Measurements from ENCODE around the gene TFR2.
"Not testable (repeated sequence)": the region's sequence is repeated elsewhere in the genome, so short reads cannot be mapped to it uniquely, and the experiment has no call there.

The TFR2 gene

DNA sequence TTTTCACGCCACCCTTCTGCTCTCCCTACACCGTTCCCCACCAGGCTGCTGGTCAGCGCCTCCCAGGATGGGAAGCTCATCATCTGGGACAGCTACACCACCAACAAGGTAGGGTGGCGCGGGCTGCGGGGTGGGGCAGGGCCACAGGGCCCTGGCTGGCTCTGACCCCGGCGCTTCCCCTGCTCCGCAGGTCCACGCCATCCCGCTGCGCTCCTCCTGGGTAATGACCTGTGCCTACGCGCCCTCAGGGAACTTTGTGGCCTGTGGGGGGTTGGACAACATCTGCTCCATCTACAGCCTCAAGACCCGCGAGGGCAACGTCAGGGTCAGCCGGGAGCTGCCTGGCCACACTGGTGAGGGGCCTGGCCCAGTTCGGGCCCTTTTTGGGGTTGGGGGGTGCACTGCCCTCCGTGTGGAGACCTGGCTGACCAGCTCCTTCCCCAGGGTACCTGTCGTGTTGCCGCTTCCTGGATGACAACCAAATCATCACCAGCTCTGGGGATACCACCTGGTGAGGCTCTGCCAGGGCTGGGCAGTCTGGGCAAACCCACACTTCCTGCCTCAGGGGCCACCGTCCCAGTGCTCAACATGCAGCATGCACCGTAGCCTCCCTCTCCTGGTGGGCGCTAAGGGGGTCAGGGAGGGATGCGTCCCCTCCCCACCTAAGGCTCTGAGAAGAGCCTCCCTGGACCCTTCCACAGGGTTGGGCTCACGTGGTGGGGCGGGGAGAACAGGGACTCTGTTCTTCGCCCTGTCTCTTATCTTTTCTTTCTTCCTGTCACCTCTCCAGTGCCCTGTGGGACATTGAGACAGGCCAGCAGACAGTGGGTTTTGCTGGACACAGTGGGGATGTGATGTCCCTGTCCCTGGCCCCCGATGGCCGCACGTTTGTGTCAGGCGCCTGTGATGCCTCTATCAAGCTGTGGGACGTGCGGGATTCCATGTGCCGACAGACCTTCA is 36.2 kb upstream of the TFR2 start:
- no peak for DNase-seq

DNA sequence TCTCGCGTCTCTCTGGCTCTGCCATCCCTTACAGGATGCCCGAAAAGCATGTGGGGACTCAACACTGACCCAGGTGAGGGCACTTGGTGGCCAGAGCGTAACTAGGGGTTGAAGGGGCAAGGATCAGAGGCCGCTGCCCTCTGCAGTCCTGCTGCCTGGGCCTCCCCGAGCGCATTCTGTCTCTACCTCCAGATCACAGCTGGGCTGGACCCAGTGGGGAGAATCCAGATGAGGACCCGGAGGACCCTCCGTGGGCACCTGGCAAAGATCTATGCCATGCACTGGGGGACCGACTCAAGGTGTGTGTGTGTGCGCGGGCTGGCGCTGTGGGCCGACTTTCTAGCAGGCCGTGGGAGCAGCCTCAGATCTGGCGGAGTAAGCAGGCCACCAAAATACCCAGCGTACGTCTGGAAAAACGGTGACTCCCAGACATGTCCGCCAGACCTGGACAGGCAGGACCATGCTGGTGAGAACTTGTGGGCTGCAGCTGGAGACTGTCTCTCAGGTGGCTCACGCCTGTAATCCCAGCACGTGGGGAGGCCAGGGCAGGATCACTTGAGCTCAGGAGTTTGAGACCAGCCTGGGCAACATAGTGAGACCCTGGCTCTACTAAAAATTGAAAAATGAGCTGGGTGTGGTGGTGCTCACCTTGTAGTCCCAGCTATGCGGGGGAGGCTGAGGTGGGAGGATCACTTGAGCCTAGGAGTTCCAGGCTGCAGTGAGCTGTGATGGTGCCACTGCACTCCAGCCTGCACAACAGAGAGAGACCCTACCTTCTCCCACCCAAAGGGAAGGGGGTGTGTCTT is 35.4 kb upstream of the TFR2 start:
- no peak for DNase-seq

DNA sequence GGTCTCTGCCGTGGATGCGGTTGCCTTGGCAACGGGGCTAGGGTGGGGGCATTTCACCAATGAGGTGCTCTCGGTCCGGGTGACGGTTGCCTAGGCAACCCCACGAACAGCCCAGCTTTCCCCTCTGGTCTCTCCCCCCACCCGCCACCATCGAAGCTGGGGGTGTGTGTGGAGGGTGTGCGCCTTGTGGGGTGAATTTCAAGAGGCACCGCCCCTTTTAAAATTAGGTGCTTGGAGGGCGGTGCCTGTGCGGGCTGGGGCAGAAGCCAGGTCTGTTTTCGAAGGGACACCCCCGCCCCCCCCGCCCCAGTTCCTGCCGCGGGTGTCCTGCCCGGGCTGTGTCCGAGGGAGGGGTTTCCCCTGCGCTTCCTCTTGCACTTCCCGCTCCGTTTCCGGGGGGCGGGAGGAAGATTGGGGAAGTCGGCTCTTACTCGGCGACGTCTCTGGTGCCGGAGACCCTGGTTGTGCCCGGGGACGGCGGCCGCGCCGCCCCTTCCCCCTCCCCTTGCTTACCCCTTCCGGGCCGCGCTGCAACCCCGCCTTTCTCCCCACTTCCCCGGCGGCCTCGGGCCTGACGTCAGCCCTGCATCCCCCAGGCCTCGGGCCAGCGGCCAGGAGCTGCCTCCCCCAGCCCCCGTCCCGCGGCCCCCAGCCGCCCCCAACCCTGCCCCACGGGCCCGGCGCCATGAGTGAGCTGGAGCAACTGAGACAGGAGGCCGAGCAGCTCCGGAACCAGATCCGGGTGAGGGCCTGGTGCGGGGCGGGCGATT is 34.4 kb upstream of the TFR2 start:
- peak; percentile 78 for DNase-seq

DNA sequence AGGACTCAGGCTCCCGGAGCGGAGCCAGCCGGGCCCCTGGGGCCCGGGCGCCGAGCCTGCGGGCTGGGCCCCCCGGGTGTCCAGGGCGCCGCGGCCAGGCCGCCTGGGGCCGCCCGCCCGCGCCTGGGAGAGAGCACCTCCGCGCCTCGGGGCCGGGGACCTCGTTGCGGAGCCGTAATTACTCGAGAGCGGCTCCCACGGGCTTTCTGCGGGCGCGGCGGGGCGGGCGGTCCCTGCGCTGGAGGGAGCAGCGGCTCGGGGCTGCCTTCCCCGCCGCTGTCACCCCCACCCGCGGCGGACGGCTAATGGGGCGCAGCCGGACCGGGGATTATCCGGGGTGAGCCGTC is 33.7 kb upstream of the TFR2 start:
- DNase-seq, result no peak

DNA sequence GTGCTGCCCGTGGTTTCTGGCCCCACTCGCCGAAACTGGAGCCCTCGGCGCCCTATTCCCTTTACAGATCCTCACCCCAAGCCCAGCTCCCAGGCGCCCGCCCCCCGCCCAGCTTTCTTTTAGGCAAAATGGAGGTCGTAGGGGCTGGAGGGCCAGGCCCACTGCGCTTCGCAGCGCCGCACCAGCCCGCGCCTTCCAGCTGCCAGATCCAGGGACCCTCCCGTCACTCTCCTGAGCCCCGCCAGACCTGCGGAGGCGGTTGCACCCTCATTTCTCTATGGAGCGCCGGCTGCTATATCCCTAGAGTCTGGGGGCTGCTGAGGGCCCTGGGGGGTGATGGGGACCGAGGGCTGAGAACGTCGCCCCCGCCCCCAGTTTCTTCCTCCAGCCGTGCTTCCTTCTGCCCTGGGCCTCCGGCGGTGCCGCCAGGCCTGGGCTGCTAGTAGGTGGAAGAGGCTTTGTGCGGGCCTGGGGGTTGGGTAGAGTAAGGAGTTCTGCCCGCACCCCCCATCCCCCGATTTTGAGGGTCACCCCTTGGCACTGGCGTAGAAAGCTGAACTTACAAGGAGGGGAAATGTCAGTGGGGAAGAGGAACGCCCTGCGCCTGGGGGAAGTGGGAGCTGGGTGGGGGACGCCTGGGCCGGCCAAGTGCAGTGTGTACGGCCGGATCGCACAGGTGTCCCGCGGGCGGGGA is 33.2 kb upstream of the TFR2 start:
- no peak for DNase-seq

DNA sequence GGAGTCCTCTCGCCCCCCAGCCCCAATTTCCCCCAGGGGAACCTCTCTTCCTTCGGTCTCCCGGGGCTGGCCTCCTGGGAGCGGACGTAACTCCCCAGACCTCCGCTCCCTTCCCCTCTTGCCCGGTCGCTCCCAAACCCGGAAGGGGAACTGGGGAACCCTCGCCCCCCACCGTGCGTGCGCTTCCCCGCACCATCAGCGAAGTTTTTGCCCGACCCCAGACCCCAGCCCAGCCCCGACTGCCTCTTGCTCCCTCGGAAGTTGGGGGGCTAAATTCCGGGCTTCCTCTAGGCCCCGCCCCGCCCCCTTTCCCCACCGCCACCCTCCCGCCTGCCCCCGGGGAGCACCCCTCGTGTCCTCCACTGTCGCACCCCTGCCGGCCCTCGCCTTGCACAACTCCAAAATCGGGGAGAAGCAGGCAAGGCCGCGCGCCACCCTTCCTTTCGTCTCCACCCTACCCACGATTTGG is 32.6 kb upstream of the TFR2 start:
- no peak for DNase-seq

DNA sequence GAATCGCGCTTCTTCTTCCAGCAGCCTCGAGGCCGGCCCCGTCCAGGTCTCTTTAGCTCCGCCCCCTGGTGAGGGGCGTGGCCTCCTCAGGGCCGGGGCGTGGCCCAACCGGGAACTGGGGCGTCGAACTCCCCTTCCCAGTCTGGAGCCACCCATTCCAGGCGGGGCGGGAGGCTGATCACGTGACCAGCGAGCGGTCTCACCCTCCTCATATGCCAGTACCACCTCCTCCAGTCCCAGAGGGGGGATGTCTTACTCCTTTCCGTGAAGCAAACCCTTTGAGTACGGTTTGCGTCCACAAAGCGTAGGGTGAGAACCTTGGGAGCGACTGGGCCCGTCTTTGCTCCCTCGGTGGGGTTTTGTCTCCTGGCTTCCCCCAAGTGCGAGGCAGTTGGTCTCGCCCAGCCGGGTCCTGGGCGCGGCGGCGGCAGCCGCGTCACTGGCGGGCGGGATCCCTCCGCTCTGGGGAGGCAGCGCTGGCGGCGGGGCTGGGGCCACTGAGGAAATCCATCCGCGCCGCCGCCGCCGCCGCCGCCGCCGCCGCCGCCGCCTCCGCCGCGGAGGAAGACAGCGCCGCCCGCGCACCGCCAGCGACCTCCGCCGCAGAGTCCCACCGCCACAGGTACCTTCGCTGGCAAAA is 32.1 kb upstream of the TFR2 start, which contains the start of gene GNB2:
GNB2 (plus strand) TSS at position 439 of the 640 bp plus-strand sequence. CDS start 2,526 bp downstream, outside the sequence.
- DNase-seq, result peak; percentile 95

DNA sequence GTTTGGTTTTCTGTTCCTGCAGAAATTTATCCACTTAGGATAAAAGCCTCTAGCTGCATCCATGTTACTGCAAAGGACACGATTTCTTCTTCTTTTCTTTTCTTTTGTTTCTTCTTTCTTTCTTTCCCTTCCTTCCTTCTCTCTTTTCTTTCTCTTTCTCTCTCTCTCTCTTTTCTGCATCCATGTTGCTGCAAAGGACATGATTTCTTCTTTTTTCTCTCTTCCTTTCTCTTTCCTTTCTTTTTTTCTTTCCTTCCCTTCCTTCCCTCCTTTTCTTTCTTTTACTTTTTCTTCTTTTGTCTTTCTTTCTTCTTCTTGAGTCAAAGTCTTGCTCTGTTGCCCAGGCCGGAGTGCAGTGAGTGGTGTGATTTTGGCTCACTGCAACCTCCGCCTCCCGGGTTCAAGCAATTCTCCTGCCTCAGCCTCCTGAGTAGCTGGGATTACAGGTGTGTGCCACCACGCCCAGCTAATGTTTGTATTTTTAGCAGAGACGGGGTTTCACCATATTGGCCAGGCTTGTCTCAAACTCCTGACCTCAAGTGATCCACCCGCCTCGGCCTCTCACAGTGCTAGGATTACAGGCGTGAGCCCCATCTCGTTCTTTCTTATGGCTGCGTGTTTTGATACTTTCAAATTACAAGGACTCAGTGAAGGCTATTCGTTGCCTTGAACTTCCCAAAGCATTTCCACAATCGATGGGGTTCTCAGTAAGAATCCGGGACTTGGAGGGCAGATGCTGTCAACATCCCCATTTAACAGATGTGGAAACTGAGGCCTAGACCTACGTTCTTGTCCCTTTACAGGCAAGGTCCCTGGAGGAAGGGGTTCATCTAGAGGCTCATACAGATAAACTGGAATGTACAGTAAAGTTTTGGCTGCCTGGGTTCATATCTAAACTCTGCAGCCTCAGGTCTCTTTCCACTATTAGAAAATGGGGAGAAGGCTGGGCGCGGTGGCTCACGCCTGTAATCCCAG is 30.3 kb upstream of the TFR2 start:
- DNase-seq, result no peak

DNA sequence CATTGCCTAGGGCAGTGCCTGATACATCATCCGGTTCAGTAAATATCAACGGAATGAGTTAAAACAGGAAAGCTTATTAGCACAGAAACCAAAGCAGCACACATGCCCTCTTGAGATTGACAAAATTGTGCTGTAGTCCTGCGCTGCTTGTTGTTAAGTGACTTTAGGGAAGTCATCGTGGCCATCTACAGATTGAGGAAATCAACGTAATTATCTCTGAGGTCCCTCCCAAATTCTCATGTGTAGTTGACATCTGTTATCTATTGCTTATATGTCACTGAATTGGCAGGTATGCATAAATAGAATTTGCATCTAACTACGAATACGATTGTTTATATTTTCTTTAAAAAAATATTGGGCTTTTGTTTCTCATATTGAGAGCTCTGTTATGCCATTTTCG is 28.7 kb upstream of the TFR2 start:
- DNase-seq, result no peak

DNA sequence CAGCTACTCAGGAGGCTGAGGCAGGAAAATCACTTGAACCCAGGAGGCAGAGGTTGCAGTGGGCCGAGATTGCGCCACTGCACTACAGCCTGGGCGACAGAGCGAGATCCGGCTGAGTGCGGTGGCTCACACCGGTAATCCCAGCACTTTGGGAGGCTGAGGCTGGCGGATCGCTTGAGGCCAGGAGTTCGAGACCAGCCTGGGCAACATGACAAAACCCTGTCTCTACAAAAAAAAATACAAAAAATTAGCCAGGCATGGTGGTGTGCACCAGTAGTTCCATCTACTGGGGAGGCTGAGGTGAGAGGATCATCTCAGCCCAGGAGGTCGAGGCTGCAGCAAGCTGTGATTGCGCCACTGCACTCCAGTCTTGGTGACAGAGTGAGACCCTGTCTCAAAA is 27.8 kb upstream of the TFR2 start:
- not testable (repeated sequence) for DNase-seq

DNA sequence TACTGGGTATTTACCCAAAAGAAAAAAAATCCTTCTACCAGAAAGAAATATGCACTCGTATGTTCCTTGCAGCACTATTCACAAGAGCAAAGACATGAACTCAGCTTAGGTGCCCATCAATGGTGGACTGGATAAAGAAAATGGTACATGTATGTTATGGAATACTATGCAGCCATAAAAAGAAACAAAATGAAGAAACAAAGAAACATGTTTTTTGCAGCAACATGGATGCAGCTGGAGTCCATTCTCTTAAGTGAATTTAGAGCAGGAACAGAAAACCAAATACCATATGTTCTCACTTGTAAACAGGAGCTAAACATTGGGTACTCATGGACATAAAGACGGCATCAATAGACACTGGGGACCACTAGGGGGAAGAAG is 26.7 kb upstream of the TFR2 start:
- DNase-seq, result no peak

DNA sequence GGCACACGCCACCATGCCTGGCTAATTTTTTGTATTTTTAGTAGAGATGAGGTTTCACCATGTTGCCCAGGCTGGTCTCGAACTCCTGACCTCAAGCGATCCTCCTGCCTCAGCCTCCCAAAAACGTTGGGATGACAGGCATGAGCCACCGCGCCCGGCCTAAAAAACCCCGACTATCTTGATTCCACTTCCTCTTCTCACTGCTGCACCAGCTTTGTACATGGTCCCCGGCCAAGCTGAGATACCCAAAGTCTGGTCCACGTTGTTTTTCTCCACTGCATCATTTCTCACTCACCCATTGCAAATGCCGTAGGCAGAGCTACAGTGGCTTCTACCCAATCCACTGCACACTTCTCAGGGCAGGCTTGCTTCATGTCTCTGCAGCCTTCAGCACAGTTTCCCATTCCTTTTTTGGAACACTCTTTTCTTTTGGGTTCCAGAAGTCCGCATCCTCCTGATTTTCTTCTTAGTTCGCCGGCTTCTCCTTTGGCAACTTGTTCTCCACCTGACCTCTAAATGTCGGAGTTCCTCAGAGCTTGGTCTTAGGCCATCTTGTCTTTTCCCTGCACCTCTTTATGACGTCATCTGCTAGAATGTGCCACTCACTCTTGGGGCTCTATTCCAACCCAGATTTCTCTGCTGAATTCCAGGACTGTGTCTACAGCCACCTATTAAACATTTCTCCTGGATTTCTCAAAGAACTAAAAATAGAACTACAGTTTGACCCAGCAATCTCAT is 26.1 kb upstream of the TFR2 start:
- DNase-seq, result no peak

DNA sequence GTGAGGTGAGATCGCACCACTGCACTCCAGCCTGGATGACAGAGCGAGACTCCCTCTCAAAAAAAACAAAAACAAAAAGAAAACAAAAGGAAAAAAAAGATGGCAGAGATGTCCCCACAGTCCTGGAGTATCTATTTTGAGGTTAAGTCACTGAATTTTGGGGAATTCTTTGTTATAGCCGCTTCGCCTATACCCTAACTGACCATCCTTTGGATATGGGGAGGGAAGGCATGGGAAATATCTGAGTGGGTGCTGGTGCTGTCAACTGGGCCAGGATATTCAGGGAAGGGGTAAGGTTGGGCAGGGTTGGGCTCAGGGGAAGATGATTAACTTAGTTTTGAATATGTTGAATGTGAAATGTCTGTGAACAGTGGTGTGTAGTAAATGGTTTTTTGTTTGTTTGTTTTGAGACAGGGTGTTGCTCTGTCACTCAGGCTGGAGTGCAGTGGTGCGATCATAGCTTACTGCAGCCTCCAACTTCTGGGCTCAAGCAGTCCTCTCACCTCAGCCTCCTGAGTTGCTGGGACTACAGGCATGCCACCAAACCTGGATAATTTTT is 23.9 kb upstream of the TFR2 start:
- no peak for DNase-seq

DNA sequence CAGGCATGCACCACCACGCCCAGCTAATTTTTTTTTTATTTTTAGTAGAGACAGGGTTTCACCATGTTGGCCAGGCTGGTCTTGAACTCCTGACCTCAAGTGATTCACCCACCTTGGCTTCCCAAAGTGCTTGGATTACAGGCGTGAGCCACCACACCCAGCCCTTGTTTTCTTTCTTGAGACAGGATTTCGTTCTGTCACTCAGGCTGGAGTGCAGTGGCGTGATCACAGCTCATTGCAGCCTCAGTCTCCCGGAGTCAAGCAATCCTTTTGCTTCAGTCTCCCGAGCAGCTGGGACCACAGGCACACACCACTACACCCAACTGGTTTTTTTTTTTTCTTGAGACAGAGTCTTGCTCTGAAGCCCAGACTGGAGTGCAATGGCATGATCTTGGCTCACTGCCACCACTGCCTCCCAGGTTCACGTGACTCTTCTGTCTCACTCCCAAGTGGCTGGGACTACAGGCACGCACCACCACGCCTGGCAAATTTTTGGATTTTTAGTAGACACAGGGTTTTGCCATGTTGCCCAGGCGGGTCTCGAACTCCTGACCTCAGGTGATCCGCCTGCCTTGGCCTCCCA is 20.9 kb upstream of the TFR2 start:
- DNase-seq, result not testable (repeated sequence)

DNA sequence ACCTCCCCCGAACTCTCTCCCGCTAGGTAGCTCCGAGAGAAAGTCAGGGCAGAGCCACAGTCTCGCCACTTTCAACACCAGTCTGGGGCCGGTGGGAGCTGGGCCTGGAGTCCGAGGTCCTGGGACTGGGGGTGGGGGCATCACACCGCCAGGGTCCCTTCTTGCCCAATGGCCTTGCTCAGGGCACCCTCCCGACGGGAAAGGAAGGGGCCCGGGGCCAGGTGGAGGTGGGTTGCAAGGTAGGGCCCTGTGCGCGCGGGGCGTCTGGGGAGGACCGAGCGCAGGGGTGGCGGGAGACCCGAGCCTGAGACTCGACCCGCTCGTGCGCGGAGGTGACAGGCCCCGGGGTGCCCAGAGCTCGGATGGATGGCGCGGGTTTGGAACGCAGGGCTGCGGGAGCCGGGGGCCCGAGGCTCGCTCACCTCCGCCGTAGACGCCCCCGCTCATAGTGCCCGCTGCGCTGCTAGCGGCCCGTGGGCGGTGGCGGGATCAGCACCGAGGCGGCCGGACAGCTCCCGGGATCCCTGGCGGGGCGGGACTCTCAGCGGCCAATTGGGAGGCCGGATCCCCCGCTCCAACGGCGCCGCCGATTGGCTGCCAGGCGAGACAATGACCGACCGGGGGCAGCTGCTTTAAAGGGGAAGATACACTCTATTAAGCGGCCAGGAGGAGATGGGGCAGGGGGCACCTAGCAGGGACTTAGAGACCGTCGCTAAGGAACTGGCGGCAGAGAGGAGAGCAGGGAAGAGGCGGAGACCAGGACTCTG is 14.7 kb upstream of the TFR2 start, which contains the start of gene ACTL6B:
ACTL6B (minus strand) TSS at position 541 of the 767 bp plus-strand sequence; CDS start at position 447, 94 bp downstream.
- peak; percentile 78 for DNase-seq

DNA sequence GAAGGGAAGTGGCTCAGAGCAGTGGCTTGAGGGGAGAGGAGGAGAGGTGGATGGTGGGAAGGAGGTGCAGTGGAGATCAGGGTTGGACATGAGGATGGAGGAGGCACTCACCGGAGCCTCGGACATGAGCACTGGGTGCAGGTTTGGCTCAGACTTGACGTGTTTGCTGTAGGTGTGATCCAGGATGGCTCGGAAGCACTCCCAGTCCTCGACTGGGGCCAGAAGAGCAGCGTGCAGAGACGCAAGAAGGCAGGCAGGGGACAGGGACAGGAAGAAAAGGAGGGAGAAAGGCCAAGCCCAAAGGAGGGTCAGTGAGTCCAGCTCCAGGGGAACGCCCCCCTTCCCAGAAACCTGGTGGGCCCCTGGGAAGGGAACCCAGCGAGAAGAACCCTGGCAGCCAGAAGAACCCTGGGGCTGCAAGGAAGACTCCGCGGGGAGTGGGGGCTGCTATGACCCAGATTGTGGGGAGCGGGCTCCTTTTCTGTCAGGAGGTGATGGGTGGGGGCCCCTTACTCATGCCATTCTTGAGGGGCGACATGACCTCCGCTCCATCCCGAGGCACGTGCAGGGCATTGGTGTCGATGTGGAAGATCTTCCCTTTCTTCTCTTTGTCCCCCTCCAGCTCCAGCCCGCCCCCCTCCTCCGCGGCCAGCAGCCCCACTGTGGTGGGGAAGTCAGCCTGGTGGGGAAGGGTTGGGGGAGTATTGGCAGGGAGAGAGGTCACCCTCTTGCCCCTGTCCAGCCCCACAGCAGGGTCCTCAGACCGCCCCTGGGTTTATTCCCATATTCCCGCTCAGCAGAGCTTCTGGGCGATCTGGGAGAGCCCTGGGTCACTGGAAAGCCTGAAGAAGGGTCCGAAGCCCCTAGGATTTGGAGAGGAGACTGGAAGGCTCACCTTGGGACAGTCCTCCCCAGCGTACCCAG is 13.8 kb upstream of the TFR2 start:
- DNase-seq, result no peak
